GDM1 (cell line): ENCODE measurements around the gene MMP24OS.
A peak's percentile ranks its signal among the peaks of the same experiment; 100 is the strongest.

Experiments
- DNase-seq: peaks from one replicate; lab custom pipeline; 2025; lab: John Stamatoyannopoulos, UW

MMP24OS gene

DNA sequence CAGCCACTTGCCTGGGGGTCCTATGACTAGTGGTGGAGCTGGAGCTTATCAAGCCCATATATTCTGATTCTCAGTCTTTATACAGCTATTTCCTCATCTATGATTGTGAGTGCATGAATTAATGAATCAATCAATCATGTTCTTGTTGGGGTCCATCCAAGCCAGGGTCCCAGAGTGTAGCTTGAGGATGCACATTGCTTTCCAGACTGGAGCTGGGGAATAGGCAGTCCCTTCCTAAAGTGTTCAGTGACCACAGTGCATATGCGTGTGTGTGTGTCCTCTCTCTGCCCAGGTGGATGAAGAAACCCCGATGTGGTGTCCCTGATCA, 26.3 kb downstream of the MMP24OS start:
- DNase-seq = no peak

GRCh38 chr20:35248641-35249475, 29.1 kb downstream of the MMP24OS start:
- no peak for DNase-seq

GRCh38 chr20:35246723-35247122, 31.2 kb downstream of the MMP24OS start:
- no peak for DNase-seq

DNA sequence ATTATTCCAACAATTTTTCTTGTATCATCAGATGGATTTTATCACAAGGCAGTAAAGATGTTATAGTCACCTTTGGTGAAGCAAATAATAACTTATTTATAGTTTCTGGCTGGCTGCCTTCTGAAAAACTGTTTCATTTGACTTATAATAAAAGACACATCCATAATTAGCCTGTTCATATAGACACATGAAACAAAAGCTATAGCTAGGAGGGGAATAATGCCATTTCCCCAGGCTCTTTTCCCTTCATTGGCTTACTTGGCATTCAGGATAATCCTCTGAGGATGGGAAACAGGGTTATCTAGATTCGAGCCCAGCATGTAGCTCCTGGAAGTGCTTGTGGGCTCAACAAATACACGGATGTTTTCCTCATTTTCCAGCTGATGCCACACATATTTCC, 33.9 kb downstream of the MMP24OS start:
- DNase-seq = no peak

DNA sequence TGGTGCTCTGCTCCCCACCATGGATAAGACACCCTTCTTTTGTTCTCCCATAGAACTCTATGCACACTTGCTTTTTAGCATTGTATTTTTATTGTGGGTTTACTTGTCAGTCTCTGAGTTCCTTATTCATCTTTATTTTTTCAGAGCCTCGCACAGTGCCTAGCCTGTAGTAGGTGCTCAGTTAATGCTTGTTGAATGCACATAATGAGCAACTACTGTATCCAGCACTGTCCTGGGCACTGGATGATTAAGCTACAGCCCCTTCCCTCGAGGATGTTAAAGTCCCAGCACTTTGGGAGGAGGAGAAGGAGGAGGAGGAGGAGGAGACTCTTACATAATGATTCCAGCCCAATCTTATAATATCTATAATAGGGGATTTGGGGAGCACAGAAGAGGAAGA, 34.6 kb downstream of the MMP24OS start:
- DNase-seq = no peak

DNA sequence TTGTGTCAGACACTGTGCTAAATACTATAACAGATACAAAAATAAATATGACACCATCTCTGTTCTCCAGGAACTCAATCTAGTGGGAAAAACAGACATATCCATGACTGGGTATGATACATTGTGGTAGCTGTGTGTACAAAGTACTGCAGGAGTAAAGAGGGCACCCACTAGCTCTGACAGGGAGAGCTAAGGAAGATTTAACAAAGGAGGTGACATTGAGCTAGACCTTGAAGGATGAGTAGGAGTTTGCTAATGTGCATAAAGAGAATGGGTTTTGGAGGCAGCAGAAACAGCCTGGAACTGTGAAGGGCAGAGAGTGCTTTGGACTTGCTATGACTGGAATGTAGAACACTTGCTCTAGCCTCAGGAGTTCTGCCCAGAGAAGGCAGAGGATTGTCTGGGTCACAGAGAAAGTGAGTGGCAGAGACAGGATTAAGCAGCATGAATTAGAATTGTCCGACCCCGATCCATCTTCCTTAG, 37.1 kb downstream of the MMP24OS start:
- DNase-seq = no peak

DNA sequence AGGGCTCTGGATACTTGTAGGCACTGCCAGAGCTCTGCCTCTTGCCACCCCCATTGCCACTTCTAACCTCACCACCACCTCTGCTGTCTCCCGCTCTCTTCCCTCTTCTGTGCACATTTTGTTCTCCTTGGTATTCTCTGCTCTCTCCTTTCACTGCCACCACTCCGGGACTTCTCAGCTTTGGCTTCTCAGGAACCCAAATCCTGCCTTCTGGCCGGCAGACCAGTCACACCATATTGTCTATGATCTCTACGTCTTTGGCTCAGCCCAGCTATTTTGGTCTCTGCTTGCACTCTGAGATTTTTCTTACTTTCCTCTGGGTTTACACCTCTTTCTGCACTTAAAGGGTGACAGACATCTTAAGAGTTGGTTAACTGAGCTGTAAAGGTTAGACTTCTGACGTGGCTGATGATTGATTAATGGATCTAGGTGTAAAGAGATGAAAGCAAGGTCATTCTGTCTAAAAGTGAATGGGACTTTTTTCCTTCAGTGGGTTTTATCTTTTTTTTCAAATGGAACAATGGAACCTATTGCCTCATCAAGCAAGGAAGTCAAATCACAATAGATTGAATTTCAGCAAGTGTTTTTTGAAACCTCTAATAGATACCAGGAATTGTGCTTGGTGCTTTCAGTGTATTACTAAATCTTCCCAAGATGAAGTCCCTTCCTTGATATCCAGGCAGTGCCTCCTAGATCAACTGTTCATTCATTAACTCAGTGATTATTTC, 37.7 kb downstream of the MMP24OS start:
- DNase-seq = no peak

GRCh38 chr20:35238735-35239134, 39.2 kb downstream of the MMP24OS start:
- DNase-seq = no peak

DNA sequence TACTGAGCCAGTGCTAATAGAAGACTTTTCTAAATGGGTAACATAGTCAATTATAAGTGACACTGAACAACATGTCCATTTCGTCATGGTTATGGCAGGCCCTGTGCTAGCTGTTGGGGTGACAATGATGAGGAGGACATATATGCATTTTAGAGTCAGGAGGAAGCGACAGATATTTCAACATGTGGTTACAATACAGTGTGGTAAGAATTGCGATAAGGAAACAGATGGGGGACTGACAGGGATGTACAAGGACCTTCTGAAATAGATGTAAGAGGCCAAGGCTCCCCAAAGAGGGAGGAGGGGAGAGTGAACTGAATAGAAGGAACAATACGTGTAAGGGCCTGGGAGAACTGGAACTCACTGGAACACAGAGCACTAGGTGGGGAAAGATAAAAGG, 39.8 kb downstream of the MMP24OS start:
- peak; percentile 37 for DNase-seq

DNA sequence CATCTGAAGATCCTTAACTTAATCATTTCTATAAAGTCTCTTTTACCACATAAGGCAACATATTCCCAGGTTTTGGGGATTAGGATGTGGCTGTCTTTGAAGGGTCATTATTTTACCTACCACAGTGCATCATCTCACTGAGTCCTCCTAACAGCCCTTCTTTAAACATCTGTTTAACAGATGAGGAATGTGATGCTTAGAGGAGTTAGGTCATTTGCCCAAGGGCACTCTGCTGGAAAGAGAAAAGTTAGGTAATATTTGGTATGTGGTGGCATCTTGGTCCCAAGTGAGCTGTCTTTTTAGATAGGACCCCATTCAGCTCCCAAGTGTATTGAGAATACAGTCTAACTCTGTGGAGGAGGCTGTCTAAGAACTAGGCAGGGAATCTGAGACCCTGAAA, 40.4 kb downstream of the MMP24OS start:
- DNase-seq = no peak

DNA sequence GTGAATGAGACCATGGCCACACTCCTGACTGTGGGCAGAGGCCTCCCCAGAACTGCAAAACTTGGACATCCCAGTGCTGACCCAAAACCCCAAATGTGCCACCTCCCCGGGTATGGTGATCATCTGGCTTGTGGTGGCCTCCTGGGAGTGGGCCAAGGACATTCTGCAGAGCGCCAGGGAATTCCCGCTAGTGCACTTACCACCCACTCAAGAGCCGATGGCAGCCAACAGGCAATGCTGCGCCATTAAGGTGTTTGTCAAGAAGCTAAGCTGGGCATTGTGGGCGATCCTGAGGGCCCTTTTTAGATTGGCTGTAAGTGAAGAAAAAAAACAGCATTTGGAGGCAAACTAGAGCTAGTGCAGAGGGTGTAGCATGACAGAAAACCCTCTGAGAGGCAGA, 42.0 kb downstream of the MMP24OS start:
- no peak for DNase-seq

DNA sequence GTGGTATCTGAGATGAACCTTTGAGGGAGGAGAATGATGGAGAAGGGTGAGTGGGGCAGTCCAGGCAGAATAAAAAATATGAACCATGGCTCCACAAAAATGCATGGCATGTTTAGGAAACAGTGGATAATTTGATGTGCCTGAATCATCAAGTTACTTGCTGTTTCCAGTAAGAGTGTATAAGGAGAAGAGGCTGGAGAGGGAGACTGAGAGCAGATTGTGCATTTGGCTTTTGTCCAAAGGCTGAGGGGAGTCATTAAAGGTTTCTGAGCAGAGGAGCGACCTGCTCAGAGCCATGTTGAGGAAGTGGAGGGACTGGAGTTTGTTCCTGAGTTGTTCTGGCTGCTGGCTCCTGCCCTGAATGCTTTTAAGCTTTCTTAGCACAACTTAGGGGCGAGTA, 45.3 kb downstream of the MMP24OS start:
- DNase-seq = no peak

DNA sequence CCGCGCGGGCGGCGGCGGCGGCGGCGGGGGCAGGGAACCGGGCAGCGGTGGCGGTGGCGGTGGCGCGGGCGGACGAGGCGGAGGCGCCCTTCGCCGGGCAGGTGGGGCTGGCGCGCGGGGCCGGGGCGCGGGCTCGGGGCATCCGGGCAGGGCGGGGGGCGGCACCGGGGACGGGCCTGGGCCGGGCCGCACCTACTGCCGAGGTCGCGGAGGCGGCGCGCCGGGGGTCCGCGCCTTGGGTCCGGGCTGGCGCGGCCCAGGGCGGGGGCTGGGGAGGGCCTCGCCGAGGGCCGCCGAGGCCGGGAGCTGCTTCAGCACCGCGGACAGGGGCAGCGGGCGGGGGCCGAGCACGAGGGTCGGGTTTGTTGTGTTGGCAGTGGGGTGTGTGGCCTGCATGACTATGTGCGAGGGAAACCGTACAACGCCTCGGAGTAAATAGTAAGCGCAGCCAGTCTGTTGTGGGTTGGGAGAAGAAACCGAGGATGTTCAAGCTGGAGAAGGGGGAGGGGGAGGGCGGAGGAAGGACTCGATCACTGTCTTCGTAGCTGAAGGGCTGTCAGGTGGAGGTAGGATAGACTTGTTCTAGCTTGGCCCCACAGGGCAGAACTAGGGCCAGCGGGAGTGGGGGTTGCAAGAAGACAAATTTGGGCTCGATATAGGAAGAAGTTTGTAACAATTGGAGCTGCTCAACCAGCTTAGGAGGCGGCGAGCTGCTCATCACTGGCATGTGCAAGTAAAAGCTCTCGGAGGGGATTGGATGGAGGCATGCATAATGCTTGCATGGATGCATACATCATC, 50.8 kb downstream of the MMP24OS start:
- peak; percentile 17 for DNase-seq
